Activated naive CD8-positive, alpha-beta T cell treated with anti-CD3 and anti-CD28 coated beads, Interleukin-2, amount 10 ng/mL, durations not matched to agents 7 days and 5 days (primary cell): ENCODE data around the gene PDIA3. TPM values are rescaled to one million over a fixed set of nuclear protein-coding genes. Genes with fewer than 3 reads are reported as not detected.
"Not testable (repeated sequence)": the region's sequence is repeated elsewhere in the genome, so short reads cannot be mapped to it uniquely, and the experiment has no call there.

Experiments used
- ATAC-seq: fragments of 150-1000 bp; cut with Tn5 transposase; one replicate; pipeline ENCODE4 v1.10.0; 2021; ENCODE audit warnings: low read depth, moderate library complexity
- POLR2A ChIA-PET: fragments of 350-600 bp; sonication (Branson Sonifier 250); formaldehyde crosslinking; loops from one replicate; lab custom pipeline; 2021; ENCODE audit warnings: antibody characterized with exemption; lab: Charles Lee
- DNase-seq: peaks from one replicate; pipeline ENCODE4 v3.0.0; 2021
- H3K27ac Mint-ChIP-seq: one replicate; pipeline ENCODE4 v1.8.0; 2022; ENCODE audit warnings: mild to moderate bottlenecking, mixed read lengths
- H3K27me3 Mint-ChIP-seq: one replicate; pipeline ENCODE4 v1.8.0; 2022; ENCODE audit warnings: mild to moderate bottlenecking, moderate library complexity, mixed read lengths
- H3K36me3 Mint-ChIP-seq: one replicate; pipeline ENCODE4 v1.8.0; 2021; ENCODE audit warnings: mild to moderate bottlenecking, mixed read lengths
- H3K4me1 Mint-ChIP-seq: one replicate; pipeline ENCODE4 v1.8.0; 2021; ENCODE audit warnings: mixed read lengths
- H3K4me3 Mint-ChIP-seq: one replicate; pipeline ENCODE4 v1.8.0; 2022; ENCODE audit warnings: mild to moderate bottlenecking, moderate library complexity, mixed read lengths
- H3K9me3 Mint-ChIP-seq: one replicate; pipeline ENCODE4 v1.8.0; 2021; ENCODE audit warnings: mixed read lengths
- microRNA-seq: library from miRNA; unstranded; fragments of <30 nt; microRNA quantifications from one replicate; pipeline ENCODE4 v1.2.0, GENCODE V29; 2022
- total RNA-seq, 2 experiments: library from RNA; stranded (reverse); gene quantifications; one replicate each; pipeline ENCODE4 v1.2.3, GENCODE V29; 2021

Gene PDIA3
- total RNA-seq, 2 experiments from 2014 or later: 217 to 225 TPM

DNA sequence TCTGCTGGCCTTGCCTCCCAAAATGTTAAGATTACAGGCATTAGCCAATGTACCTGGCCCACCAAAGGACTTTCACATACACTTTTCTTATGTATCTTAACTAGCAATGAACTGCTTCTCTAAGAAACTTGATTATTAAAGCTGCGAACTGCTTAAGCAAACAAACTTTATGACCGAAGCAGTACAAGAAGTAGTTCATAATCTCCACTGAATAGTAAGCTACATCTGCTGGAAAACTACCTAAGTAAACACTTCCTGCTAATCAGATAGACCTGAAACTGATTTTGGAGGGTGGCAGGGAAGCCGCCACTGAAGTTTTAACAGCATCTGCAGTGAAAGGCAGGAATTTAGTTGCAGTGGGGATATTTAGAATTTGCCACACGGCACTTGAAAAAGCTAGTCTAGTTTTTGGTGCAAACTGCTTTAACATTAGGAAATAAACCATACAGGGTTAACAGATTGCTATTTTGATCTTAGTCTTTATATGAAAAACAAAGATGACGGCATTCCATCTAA, 62.3 kb downstream of the PDIA3 start:
- no peak for DNase-seq
- Mint-ChIP-seq H3K9me3 (no peaks in the 10 kb centered on the region), H3K36me3 (peaks cover 38% of the 10 kb centered on the region), H3K27me3 (no peaks in the 10 kb centered on the region), H3K4me1 (peaks cover 8% of the 10 kb centered on the region), H3K4me3 (no peak overlapping the region), H3K27ac (no peak overlapping the region)
- no peak for ATAC-seq
- POLR2A ChIA-PET: interaction anchor here (1.4 kb wide), 2 partner anchors 15 to 19 kb away, joined by 3 to 5 read pairs; no protein-coding TSS in a partner anchor

DNA sequence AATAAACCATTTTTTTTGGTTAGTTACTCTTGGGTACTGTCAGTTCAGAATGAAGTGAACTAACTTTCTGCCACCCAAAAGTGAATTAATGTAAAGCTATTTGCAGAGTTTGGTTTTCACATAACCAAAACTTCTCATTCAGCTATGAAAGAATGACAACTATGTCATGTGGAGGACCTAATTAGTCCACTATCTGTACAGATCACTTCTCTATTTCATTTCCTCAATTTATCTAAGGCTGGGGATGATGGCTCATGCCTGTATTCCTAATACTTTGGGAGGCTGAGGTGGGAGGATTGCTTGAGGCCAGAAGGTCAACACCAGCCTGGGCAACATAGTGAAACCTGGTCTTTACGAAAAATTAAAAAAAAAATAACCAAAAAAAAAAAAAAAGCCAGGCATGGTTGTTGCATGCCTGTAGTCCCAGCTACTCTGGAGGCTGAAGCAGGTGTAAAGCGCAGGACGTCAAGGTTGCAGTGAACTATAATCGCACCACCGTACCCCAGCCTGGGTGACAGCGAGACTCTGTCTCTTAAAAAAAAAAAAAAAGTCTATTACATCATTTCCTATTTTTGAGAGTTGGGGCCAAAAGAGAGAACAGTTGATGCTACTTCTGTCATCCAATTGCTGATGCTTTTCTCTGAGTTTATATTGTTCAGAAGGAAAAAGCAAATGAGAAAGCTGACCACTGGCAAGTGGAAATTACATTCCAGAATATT, 62.9 kb downstream of the PDIA3 start:
- no peak overlapping the region for H3K27ac Mint-ChIP-seq
- POLR2A ChIA-PET: interaction anchor here (0.7 to 1.4 kb wide), 4 partner anchors 16 to 32 kb away, joined by 3 to 5 read pairs (median 4); partner anchors contain the start of genes ELL3 and MFAP1

DNA sequence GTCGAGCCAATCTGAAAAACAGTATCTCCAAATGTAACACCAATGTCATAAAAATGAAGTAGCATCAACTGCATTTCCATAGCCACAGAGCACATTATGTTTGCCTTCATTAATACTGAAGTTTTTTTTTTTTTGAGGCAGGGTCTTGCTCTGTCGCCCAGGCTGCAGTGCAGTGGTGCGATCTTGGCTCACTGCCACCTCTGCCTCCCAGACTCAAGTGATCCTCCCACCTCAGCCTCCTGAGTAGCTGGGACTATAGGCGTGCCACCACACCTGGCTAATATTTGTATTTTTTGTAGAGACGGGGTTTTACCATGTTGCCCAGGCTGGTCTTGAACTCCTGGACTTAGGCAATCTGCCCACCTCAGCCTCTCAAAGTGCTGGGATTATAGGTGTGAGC, 68.8 kb downstream of the PDIA3 start:
- Mint-ChIP-seq H3K27ac (peak overlapping the region; percentile 4), H3K36me3 (peaks cover 31% of the 10 kb centered on the region)
- H3K4me3 Mint-ChIP-seq, H3K9me3 Mint-ChIP-seq, ATAC-seq, H3K4me1 Mint-ChIP-seq, DNase-seq, H3K27me3 Mint-ChIP-seq, POLR2A ChIA-PET: not testable (repeated sequence)

More for the DNA sequence above, 62.9 kb downstream of the PDIA3 start:
- H3K4me1 Mint-ChIP-seq: peaks cover 8% of the 10 kb centered on the region
- H3K27me3 Mint-ChIP-seq: no peaks in the 10 kb centered on the region
- peaks cover 38% of the 10 kb centered on the region for H3K36me3 Mint-ChIP-seq
- ATAC-seq (no peak), DNase-seq (no peak)
- H3K9me3 Mint-ChIP-seq: no peaks in the 10 kb centered on the region
- H3K4me3 Mint-ChIP-seq: no peak overlapping the region

DNA sequence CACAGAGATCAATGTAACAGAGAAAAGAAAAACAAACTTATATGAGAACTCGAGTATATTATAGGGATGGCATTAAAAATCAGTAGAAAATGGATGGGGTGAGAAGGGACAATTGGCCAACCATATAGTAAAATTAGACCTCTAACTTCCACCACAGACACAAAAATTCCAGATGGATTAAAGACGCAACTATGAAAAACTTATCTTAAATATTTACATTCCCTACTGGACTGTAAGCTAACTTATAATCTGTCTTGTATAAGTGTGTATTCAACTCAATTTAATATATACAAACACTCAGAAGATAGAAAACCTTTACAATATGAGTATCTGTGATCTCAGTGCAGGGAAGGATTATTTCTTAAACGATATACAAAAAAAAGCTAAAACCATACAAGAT, 75.3 kb downstream of the PDIA3 start:
- Mint-ChIP-seq H3K9me3 (no peaks in the 10 kb centered on the region), H3K4me1 (peaks cover 18% of the 10 kb centered on the region), H3K27me3 (no peaks in the 10 kb centered on the region), H3K36me3 (peaks cover 12% of the 10 kb centered on the region), H3K27ac (peak overlapping the region; percentile 52), H3K4me3 (peak overlapping the region; percentile 40)
- POLR2A ChIA-PET: interaction anchor here (0.6 to 2.1 kb wide), 3 partner anchors 21 to 841 kb away, joined by 3 to 13 read pairs (median 3); partner anchors contain the start of genes HYPK and SERINC4
- ATAC-seq (no peak), DNase-seq (no peak)

Small RNA genes within 50 kb of the gene (microRNA-seq; reads per million reads assigned to microRNA genes)
- not detected for gene MIR1282

Other genes with a start within 250 kb of the PDIA3 start
- gene MAP1A, start 228.8 kb upstream of the PDIA3 start, total RNA-seq: 1 to 10 TPM; 3.4 to 3.5 TPM
- gene PPIP5K1, start 156.2 kb upstream of the PDIA3 start, total RNA-seq: 10 to 100 TPM; 30.7 to 36.8 TPM
- gene CKMT1B, start 152.4 kb upstream of the PDIA3 start, total RNA-seq: not detected
- 1 to 10 TPM; 2.1 to 2.6 TPM for gene STRC, start 127.6 kb upstream of the PDIA3 start, total RNA-seq
- gene CATSPER2, start 97.6 kb upstream of the PDIA3 start, total RNA-seq: 1 to 10 TPM; 2.0 to 2.2 TPM
- not detected for gene CKMT1A, start 52.6 kb upstream of the PDIA3 start, total RNA-seq
- gene ELL3, start 30.5 kb downstream of the PDIA3 start, total RNA-seq: 1 to 10 TPM; 4.6 to 4.9 TPM
- gene SERF2, start 45.9 kb downstream of the PDIA3 start, total RNA-seq: 100 to 1,000 TPM; 926 to 987 TPM
- under 1 TPM; 0.14 to 0.17 TPM for gene SERINC4, start 53.8 kb downstream of the PDIA3 start, total RNA-seq
- 10 to 100 TPM; 17.2 to 18.3 TPM for gene HYPK, start 54.2 kb downstream of the PDIA3 start, total RNA-seq
- 10 to 100 TPM; 33.6 to 35.3 TPM for gene MFAP1, start 78.3 kb downstream of the PDIA3 start, total RNA-seq
- 10 to 100 TPM; 68.3 to 71.4 TPM for gene WDR76, start 80.6 kb downstream of the PDIA3 start, total RNA-seq